Spleen (tissue), 11 donors: Measurements from ENCODE around the gene HDAC9. TPM values are rescaled to one million over a fixed set of nuclear protein-coding genes. Genes with fewer than 3 reads are reported as not detected.

Source experiments
- DNase-seq: peaks from one replicate; pipeline ENCODE4 v3.0.0-alpha.2; 2020
- H3K27ac ChIP-seq, 8 donors: fragments of 200-600 bp; sonication (generic) in 7 of 8; 1 replicate in 4 of 8; 2 replicates in 4 of 8; pipeline versions ENCODE4 v1.5.0 to v1.8.0; 2016 to 2021; ENCODE audit warnings: inconsistent platforms in 4 of 8, mild to moderate bottlenecking in 4 of 8, moderate library complexity in 1 of 8
- H3K27me3 ChIP-seq, 7 donors: fragments of 200-600 bp; sonication (generic) in 6 of 7; replicated peaks in 1 of 7; 1 replicate in 4 of 7; 2 replicates in 3 of 7; pipeline versions ENCODE4 v1.5.0 to v1.8.0; 2016 to 2021; ENCODE audit warnings: inconsistent platforms in 3 of 7, mild to moderate bottlenecking in 1 of 7
- H3K36me3 ChIP-seq, 6 donors: fragments of 200-600 bp; sonication (generic) in 5 of 6; 1 replicate in 4 of 6; 2 replicates in 2 of 6; pipeline versions ENCODE4 v1.5.0 to v1.8.0; 2016 to 2021; ENCODE audit warnings: inconsistent platforms in 2 of 6
- H3K4me1 ChIP-seq, 6 donors: fragments of 200-600 bp; sonication (generic) in 5 of 6; 1 replicate in 3 of 6; 2 replicates in 3 of 6; pipeline versions ENCODE4 v1.5.0 to v1.8.0; 2016 to 2021; ENCODE audit warnings: inconsistent platforms in 3 of 6
- H3K4me3 ChIP-seq, 8 donors: fragments of 200-600 bp; sonication (generic) in 7 of 8; 1 replicate in 4 of 8; 2 replicates in 4 of 8; pipeline versions ENCODE4 v1.5.0 to v1.8.0; 2016 to 2021; ENCODE audit warnings: inconsistent platforms in 4 of 8, mild to moderate bottlenecking in 4 of 8, moderate library complexity in 2 of 8
- H3K9me3 ChIP-seq, 8 donors: fragments of 200-600 bp; sonication (generic) in 7 of 8; 1 replicate in 4 of 8; 2 replicates in 4 of 8; pipeline versions ENCODE4 v1.5.0 to v1.8.0; 2016 to 2021; ENCODE audit warnings: inconsistent platforms in 4 of 8
- CTCF ChIP-seq, 11 experiments: fragments of 200-600 bp in 7 of 11; fragments of 450-650 bp in 4 of 11; sonication (generic) in 4 of 11; IDR thresholded peaks in 8 of 11; conservative IDR thresholded peaks in 3 of 11; 1 replicate in 7 of 11; 2 replicates in 4 of 11; pipeline versions ENCODE4 v1.4.0 to v1.8.0; 2016 to 2021; ENCODE audit warnings: antibody characterized with exemption in 11 of 11, inconsistent platforms in 4 of 11, mild to moderate bottlenecking in 1 of 11
- POLR2A ChIP-seq, 3 donors: fragments of 450-650 bp; IDR thresholded peaks; one replicate each; pipeline ENCODE4 v1.5.1; 2017; ENCODE audit warnings: antibody characterized with exemption in 3 of 3, mild to moderate bottlenecking in 1 of 3
- POLR2AphosphoS5 ChIP-seq, 3 donors: sonication (generic); formaldehyde crosslinking; IDR thresholded peaks; one replicate each; pipeline ENCODE4 v1.5.1; 2017; ENCODE audit warnings: antibody characterized with exemption in 3 of 3
- WGBS, 5 donors: extraction: QIAGEN DNeasy Blood & Tissue Kit in 3 of 5; methylation state at CpG; one replicate each; pipeline versions ENCODE4 v1.1.5 to v1.1.7; 2013 to 2018; 5-methylcytosine and 5-hydroxymethylcytosine counted together
- intact Hi-C: fragments of 100-400 bp; cut with DNase I; formaldehyde crosslinking; loops from one replicate; pipeline ENCODE4 v1.15.0; 2023; ENCODE audit warnings: low total_unique reads
- polyA plus RNA-seq, 3 donors: library from polyadenylated mRNA; stranded (reverse); fragments of 200-250 nt; gene quantifications; one replicate each; pipeline ENCODE4 v1.2.1, GENCODE V29; 2013
- total RNA-seq, 7 donors: library from RNA; depleted of rRNA in 3 of 7; stranded (reverse); fragments of >200 nt in 3 of 7; fragmentation: NEBNext Ultra II Directional in 4 of 7; extraction: Animal tissue kit (Norgen Biotek cat#: 25700) in 4 of 7; gene quantifications; one replicate each; pipeline versions ENCODE4 v1.1.0 to v1.2.1, GENCODE V29; 2016 to 2021
- donor health status: healthy with polysubstance abuse.
- donor health status: DM: no; HTN: no; CAD: no; lungs with moderate emphysema.
- donor health status: DM: no; HTN: no; CAD: no.
- donor health status: Bipolar disorder and iron deficiency.
- donor health status: healthy.
- donor health status: DM: no; HTN: no; CAD: no.
- donor health status: DM: yes; HTN: yes; CAD: no.

The HDAC9 gene
- total and polyA plus RNA-seq, 10 donors, result 15.9 to 100 (median 66.1) TPM

- peaks cover 9 to 43% (median 19%) of the 10 kb centered on the region in 6 donors for H3K4me1 ChIP-seq
- no peak for TF ChIP-seq CTCF (IDR thresholded peaks at IDR 0.05 in 8 of 11, conservative IDR thresholded peaks at IDR 0.05 in 3 of 11)
- WGBS, 5 donors, result 78 to 91% (median 86%) methylated on average over 4 of the region's 4 CpGs
- H3K36me3 ChIP-seq, result no peaks in the 10 kb centered on the region
- H3K9me3 ChIP-seq, result no peaks in the 10 kb centered on the region
- intact Hi-C loops, result no loop called here
- no peaks in the 10 kb centered on the region for H3K27me3 ChIP-seq
- H3K4me3 ChIP-seq, result no peak overlapping the region
- DNase-seq, result no peak
- H3K27ac ChIP-seq, result no peak overlapping the region
Measured at GRCh38 chr7:18511351-18512140, 16.0 kb downstream of the HDAC9 start.

- WGBS, 5 donors, result 85 to 97% (median 91%) methylated on average over 1 of the region's 1 CpG
- H3K27me3 ChIP-seq, result no peaks in the 10 kb centered on the region
- no peaks in the 10 kb centered on the region for H3K36me3 ChIP-seq
- no peak for DNase-seq
- intact Hi-C loops, result no loop called here
- TF ChIP-seq POLR2A (IDR thresholded peaks at IDR 0.05) (no peak), POLR2AphosphoS5 (IDR thresholded peaks at IDR 0.05) (no peak), CTCF (IDR thresholded peaks at IDR 0.05 in 8 of 11, conservative IDR thresholded peaks at IDR 0.05 in 3 of 11) (no peak)
- no peak overlapping the region for H3K4me3 ChIP-seq
- H3K4me1 ChIP-seq, result peaks cover 9 to 32% (median 14%) of the 10 kb centered on the region in 6 donors
- no peaks in the 10 kb centered on the region for H3K9me3 ChIP-seq
- H3K27ac ChIP-seq, result peak overlapping the region in 1 of 8 donors; percentile 16
Measured at GRCh38 chr7:18513343-18513742, 17.8 kb downstream of the HDAC9 start.

- no peak for TF ChIP-seq POLR2A (IDR thresholded peaks at IDR 0.05)
- no peak for TF ChIP-seq CTCF (IDR thresholded peaks at IDR 0.05 in 8 of 11, conservative IDR thresholded peaks at IDR 0.05 in 3 of 11)
- H3K27me3 ChIP-seq, result no peaks in the 10 kb centered on the region
- 76 to 87% (median 80%) methylated on average over 2 of the region's 2 CpGs for WGBS, 5 donors
- intact Hi-C loops, result no loop called here
- H3K27ac ChIP-seq, result no peak overlapping the region
- peaks cover 0 to 22% (median 2%) of the 10 kb centered on the region in 6 donors for H3K4me1 ChIP-seq
- H3K36me3 ChIP-seq, result no peaks in the 10 kb centered on the region
- H3K9me3 ChIP-seq, result no peaks in the 10 kb centered on the region
- no peak overlapping the region for H3K4me3 ChIP-seq
- DNase-seq, result no peak
Measured at GRCh38 chr7:18515067-18515466, 19.5 kb downstream of the HDAC9 start.

- TF ChIP-seq POLR2AphosphoS5 (IDR thresholded peaks at IDR 0.05) (no peak), POLR2A (IDR thresholded peaks at IDR 0.05) (no peak), CTCF (IDR thresholded peaks at IDR 0.05 in 8 of 11, conservative IDR thresholded peaks at IDR 0.05 in 3 of 11) (no peak)
- intact Hi-C loops, result no loop called here
- Histone ChIP-seq H3K9me3 (no peaks in the 10 kb centered on the region), H3K27ac (peak overlapping the region in 3 of 8 donors; percentile 22 to 41 (median 34)), H3K36me3 (no peaks in the 10 kb centered on the region), H3K4me3 (no peak overlapping the region), H3K4me1 (peaks cover 0 to 32% (median 17%) of the 10 kb centered on the region in 6 donors), H3K27me3 (no peaks in the 10 kb centered on the region)
- WGBS, 5 donors, result 82 to 93% (median 88%) methylated on average over 2 of the region's 2 CpGs
- DNase-seq, result no peak
Measured at GRCh38 chr7:18517646-18518045, 22.1 kb downstream of the HDAC9 start.
